GM21723 (cell line): ENCODE results near the gene GPX2.

Experiments
- ATAC-seq: cut with Tn5 transposase; IDR thresholded peaks from one replicate; pipeline ENCODE4 v1.9.1; 2021; ENCODE audit warnings: mild to moderate bottlenecking, moderate library complexity; ENCODE audit not compliant: unreplicated experiment

The GPX2 gene

DNA sequence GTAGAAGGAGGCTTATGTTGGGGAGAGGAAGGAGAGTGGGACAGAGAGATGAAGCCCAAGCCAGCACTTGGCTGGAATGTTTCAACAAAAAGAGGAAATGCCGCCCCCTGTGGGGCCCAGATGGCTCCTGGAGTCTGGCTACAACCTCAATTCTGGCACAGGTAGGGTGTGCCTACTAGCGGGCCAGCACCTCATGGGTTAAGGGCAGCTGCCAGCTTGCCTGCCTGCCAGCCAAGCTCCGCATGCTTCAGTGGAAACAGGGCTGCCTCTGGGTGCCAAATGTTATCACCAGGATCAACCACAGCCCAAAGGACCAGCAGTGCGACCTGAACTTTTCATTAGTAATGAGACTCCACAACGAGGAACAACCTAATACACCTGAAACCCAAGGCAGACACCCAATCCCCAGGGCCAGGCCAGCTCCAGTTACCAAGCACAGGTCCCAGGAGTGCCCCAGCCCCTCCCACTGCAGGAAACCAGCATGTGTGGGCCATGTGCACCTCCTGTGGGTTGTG lies 18.3 kb upstream of the GPX2 start:
- no peak for ATAC-seq

DNA sequence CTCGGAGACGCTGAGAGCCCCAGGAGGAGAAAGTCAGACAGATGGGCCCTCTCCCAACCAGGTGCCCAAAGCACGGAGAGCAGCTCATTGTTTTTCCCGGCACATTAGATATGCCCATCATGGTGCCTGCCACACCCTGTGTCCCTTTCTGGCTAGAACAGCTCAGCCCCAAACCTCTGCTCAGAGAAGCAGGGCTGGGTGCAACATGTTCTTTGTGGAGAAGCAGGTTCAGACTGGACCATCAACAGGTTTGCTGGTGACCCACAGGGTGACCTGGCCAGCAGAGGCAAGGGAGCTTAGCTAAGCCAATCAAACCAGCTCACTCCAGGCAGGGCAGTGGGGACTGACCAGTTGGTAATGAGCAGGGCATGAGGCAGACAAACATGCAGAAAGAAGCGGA lies 16.2 kb upstream of the GPX2 start:
- ATAC-seq = no peak

DNA sequence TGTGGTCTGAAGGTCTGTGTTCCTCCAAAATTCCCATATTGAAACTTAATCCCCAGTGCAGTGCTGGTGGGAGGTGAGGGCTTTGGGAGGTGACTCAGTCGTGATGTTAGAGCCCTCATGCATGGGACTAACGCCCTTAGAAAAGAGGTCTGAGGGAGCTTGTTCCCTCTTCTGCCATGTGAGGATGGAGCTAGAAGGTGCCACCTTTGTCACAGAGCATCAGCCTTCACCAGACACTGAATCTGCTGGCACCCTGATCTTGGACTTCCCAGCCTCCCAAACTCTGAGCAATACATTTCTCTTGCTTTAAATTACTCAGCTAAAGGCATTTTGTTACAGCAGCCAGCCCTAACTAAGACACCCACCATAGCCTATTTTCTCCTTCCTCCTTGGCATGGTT lies 15.7 kb upstream of the GPX2 start:
- ATAC-seq = no peak

DNA sequence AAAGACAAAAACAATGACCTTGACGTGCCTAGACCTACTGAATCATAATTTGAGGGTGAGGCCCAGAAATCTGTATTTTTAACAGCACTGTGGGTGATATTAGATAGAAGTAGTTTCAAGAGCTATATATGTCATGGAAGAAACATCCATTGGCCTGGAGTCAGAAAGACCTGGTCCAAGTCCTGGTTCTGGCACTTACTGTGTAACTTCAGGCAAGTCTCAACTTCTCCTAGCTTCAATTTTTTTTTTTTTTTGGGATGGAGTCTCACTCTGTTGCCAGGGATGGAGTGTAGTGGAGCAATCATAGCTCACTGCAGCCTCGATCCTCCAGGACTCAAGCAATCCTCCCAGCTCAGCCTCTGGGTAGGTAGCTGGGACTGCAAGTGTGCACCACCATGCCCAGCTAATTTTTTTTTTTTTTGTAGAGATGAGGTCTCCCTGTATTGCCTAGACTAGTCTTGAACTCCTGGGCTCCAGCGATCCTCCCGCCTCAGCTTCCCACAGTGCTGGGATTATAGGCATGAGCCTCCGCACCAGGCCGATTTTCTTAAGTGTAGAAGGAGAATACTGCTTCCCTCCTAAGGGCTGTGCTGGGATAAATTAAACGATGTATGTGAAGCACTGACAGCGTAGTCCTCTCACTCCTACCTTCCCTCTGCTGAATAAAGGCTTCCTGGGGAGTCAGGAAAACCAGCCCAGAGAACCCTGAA lies 14.3 kb upstream of the GPX2 start:
- ATAC-seq = no peak

DNA sequence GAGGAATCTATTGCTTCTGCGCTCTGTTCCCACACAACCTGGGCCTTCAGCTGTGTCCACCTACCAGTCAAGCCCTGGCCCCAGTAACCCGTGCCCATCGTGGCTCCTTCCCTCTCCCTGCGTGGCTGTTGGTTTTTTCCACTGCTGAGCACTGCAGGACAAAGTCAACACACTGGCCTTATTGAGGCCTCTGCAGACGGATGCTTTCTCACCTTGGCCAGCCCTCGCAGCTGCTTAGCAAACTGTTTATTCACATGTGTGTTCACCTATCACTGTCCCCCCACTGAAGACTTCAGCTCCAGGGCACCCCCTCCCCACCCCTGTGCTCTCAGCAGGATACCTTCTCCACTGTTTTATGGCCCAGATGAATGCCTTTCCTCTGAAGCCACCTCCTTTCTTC lies 12.8 kb upstream of the GPX2 start:
- no peak for ATAC-seq

DNA sequence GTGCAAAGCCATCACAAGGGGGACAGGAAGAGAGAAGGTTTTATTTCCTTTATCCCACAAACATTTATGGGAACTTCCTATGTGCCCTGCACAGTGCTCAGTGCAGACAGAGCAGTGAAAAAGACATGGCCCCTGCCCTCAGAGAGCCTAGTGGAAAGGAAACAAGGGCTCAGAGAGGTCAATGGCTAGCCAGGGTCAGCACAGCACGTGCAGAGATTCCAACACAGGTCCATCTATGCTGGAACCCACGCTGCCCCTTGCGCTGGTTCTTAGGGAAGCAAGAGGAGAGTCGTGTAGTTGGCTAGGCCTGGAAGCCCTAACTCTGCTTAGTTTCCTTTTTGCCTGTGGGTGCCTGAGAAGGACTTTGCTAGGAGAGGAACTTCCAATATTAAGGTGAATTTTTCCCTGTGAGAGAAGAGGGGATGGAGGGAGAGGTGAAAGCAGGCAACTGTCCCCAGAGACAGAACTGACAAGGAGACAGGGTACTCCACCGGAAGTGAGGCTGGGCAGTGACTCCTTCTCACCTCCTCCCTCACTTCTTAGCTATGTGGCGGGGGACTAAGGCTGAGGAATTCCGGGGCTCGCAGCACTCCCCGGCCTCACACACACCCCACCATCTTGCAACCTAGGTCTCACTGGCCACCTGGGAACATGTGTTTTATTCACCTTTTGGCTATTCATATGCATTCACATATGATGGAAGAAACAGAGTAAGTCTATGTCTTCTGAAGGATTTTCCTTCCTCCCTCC lies 12.1 kb upstream of the GPX2 start:
- ATAC-seq = no peak

DNA sequence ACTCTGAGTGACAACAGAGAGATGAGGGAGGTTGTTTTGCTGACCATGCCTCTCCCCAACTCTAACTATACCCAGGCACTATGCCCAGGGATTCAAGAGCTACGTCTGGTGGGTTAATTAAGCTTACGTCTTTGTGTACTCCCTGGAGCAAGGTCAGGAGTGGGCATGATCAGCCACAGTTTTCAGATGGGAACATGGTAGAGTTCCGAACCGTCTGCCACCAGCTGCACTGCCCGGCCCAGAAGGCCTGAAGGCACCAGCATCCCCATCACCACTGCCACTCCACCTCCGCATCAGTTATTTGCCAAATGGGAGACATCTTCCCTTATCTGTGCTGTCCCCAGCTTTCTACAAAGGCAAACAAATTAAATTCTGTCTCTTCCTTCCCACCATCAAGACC lies 11.1 kb upstream of the GPX2 start:
- ATAC-seq = no peak

DNA sequence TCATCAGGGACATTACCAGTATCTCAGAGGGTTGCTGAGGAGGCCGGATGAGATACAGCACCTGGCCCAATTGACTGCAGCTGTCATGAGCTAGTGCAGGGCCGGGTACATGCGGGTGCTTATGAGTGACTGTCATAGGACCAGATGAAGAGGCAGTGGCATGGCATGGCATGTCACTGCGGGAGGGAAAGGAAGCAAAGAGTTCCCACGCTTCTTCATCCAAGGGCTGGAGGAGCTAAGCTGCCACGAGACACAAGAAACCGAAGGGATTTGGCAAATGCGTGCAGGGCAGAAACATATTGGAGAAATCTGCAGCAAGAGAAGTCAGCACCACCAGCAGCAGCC lies 10.7 kb upstream of the GPX2 start:
- no peak for ATAC-seq

DNA sequence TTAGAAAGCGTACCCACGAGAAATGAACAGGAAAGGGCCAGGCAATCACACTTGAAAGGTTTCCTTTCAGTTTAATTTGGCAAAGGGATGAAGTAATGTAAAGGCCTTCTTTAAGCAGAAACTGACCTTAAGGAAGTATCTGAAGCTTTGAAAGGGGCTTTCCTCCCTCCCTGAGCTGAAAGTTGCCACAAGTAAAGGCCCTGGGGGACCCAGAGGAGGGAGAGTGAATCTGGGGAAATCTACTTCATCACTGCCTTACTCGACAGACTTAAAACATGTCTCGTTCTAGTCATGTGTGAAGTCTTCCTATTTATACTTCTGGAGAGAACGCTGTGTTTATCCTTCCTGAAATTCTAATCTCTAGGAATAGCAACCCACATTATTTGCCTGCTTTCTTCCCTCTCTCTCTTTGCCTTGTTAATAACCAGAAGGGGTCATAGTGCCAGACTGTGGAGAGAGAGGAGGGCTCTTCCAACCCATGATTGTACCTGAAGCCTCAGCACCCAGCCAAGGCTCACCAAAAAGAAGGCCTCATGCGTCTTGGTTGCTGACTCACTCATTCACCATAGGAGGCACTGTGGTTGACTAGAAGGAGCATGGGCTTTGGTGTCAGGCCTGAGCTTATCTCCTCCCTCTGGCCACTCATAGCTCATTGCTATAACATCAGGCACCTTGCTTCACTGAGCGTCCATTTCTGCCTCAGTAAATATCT lies 10.2 kb upstream of the GPX2 start:
- no peak for ATAC-seq

DNA sequence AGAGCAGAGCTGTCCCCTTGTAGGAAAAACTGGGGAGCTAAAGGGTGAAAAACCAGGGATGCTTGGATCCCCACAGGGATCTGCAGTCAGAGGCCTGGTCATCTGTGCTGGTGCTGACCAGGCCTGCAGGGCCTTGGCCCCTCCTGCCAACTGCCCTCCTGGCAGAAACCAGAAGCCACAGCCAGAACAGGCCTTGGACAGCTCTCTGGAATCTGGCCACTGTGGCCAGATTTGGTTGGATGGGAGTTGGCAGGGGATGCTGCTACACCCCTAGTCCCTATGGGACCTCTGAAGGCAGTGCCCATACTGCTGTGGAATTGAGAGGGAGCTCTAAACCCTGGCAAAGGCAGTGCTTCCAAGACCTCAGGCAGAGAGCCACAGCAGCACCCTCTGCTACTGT lies 9.2 kb upstream of the GPX2 start:
- no peak for ATAC-seq

DNA sequence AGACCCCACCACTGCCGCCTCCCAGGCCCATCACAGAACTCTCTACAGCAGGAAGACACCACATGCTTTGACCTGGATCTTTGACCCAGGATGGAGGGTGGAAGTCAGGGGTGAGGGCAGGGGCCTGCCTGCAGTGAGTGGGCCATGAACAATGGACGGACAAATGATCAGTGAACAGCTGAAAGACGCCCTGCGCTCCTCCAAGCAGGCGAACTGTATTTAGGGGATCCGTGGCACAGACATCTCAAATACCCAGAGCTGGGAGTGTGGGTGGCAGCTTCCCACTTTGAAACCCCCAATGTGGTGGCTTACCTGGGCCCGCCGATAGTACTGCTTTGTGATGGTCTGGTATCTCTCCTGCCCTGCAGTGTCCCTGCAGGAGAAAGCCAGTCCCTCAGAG lies 8.7 kb upstream of the GPX2 start:
- no peak for ATAC-seq

DNA sequence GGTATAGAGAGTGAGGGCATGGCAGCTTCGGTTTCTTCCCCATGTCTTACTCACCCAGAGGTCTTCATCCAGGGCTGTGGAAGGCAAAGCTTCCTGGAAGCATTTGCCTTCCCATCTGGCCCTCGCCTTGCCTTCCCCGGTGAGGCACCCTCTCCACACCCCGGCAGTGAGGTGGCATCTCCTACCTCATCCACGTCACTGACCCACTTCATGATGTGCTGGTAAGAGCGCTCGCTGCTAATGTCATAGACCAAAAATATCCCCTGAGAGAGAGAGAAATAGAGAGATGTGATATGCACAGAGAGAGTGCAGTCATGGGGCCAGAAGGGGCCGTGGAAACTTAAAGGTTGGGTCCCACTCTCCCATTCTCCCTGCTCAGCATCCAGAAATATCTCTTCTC lies 8.3 kb upstream of the GPX2 start:
- ATAC-seq = no peak

DNA sequence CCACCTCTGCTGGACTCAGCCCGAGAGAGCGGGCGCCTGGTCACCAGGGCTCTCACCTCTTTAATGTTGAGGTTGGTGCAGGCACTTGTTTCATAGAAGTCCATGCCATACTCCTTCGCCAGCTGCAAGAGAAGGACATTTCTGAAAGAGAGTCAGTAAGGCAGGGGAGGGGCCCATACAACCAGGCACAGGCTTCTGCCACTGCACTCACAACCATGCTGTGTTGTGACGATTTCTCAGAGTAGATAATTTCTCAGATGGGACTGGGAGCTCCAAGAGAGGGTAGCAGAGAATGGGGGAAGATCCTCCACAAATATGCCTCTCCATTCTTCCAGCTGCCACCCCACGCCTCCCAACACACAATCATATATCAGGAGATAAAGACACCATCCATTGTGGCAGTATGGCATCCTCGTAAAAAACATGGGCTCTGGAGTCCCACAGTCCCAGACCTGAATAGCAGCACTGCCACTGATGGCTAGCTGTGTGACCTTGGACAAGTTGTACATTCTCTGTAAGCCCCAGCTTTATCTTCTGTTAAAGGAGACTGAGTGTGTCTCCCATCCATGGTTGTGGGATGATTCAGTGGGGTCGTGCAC lies 6.2 kb upstream of the GPX2 start:
- ATAC-seq = no peak

DNA sequence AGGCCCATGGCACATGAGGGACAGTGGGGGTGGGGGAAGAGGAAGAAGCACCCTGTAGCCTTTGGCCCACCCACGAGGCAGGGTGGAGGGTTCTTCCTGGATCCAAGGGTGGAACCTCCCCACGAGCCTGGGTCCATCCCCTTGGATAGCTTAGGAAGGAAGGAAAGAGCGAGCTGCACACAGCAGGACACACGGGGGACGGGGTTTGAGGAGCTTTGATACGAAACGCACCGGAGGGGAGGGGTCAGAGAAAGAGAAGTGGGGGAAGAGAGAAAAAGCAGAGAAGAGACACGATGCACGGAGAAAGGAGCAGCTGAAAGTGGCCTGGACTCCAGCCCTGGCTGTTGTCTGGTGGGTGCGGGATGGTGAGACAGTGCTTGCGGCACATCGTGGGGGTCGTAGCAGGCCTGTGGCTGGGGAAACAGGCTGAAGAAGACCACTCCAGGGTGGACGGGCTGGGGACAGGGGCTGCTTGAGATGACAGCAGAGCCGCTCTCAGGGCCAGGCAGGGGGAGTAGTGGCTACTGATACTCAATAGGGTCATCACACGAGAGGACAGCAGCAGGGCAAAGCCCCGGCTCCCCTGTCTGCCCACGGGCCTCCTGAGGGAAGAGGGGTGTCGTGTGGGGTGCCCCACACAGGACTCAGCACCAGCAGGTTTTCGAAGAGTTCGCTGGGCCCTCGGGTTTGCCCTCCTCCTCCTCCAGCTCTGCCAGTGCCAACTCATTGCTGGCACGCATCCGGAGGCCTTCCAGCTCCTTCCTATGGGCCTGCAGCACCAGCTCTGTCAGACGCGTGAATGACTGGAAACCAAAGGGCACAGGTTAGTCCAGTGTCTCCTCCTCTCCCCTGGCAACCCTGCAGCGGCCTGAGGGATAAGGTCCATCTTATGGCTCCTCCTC lies 5.4 kb upstream of the GPX2 start:
- ATAC-seq = no peak

DNA sequence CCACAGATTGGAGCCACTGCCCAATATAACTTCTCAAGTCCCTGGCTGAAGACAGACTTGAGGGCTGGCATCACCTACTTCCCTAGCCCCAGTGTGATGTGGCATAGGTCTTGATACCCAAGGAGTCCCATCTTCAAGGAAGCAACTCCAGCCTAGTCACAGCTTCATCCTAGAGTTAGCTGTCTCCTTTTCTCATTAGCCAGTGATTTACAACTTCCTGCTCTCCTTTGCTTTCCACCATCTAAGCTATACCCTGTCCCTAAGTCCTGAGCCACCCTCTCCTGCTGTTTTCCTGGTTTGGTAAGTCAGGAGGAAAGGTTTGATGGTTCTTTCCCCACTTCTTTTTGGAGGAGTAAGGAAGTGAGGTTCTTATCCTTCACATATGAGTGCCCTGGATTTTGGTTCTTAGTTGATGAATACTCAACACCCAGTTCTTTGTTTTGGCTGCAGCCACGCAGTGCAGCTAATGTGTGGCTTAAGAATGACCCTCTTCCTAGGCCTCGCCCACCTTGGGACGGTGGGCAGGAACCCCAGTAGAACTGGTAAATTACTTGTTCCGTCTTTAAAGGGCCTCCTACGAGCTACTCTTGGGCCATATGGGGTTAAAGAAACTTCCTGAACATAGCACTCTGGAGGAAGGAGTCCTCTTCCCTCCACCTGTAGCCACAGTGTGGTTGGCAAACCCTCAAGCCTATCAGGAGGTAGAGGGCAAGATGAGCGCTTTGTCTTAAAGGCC lies 3.9 kb upstream of the GPX2 start:
- ATAC-seq = no peak

DNA sequence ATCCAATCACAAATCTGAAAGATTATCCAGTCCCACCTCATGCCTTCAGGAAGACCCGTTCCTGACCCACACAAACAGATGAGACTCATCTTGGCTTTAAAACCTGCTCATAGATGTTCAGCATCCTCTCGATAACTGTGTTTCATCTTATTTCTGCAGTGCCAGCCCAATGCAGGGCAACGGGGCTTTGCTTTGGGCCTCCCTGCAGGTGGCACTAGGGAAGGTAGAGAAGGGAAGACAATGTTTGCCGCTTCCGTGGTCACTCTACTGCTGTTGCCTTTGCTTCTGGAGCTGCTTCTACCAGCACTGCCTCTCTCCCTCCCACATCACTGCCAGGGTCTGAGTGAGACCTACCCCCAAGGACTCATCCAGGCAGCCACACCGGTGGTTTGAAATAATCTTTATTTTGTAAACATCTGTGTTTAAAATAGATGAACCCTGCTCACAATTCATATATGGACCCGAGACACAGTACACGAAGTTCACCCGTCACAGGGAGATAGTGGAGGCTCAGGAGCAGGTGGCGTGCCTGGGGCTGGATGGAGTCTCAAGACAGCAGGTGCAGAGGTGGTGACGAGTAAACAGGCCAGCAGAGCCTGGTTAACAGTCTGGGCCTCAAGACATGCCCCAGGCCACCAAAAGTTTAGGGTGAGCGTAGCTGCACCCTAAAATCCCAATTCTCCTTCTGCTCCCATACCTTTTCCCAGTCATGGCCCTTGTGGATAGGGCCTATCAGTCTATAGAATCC lies 3.1 kb upstream of the GPX2 start:
- no peak for ATAC-seq

DNA sequence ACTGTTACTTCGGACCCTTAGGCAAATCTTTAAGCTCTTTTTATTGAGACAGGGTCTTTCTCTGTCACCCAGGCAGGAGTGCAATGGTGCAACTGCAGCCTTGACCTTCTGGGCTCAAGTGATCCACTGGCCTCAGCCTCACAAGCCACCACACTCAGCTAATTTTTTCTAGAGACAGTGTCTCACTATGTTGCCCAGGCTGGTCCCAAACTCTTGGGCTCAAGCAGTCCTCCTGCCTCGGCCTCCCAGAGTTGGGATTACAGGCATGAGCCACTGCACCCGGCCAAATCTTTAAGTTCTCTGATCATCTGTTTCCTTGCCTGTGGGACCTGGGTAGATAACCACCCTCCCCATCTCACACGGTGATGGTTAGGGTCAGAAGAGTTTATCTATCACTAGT lies 2.3 kb upstream of the GPX2 start:
- no peak for ATAC-seq

DNA sequence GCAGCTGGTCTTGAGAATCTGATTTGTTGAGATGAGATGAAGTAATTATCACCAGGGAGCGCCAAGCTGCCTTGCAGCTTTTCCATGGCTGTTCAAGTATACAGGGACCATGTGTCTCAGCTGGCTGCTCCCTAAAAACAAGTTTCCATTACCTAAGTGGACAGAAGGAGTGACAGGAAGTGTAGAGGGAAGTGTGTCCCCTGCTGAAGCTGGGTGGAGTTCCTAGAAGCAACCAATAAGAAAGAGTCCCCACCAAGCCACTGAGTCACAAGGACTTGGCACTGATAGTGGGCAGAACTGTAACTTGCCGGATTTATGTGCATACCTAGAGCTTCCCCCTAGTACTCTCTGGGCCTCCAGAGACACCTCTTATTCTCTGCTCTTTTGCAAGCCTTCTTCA lies 1.5 kb upstream of the GPX2 start:
- no peak for ATAC-seq

DNA sequence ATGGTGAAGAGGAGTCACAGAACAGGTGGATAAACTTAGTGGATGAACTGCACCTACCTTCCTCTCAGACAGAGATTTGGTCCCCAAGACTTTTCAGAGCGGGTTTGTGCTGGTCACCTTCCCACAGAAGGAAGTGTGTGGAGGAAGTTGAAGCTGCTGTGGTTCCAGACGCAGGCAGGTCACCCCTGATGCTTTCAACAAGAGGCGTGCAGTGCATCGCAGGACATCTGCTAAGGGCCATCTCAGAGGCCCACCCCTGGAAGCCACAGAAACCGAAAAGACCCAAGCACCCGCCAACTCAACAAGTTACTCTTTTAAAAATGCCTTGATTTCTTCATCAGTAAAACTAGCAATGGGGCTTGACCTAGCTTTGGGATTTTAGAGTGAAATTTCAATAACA lies 1.0 kb upstream of the GPX2 start:
- ATAC-seq = no peak
